SHP77 (cell line): Measurements from ENCODE around the gene SLC14A1.
"Not testable (repeated sequence)": the region's sequence is repeated elsewhere in the genome, so short reads cannot be mapped to it uniquely, and the experiment has no call there.

ENCODE experiments used
- DNase-seq, 2 experiments: peaks; one replicate each; lab custom pipeline; 2025; lab: John Stamatoyannopoulos, UW

Gene SLC14A1

DNA sequence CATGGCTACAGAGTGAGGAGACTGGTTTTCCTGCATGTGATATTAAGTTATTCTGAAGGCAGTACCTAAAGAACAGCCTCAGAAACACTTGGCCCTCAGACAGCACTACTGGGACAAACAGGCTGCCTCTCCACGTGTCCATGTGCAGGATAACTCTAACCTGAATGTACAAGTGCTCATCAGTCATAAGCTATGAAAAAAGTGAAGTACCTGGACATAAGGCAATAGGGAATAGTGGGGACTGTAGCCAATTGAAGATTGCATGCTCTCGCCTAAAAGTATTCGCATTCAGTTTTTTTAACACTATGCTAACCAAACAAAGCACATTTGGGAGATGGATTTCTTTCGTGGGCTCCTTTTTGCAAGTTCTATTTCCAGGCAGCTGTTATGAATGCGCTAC is 33.0 kb downstream of the SLC14A1 start:
- no peak for DNase-seq

DNA sequence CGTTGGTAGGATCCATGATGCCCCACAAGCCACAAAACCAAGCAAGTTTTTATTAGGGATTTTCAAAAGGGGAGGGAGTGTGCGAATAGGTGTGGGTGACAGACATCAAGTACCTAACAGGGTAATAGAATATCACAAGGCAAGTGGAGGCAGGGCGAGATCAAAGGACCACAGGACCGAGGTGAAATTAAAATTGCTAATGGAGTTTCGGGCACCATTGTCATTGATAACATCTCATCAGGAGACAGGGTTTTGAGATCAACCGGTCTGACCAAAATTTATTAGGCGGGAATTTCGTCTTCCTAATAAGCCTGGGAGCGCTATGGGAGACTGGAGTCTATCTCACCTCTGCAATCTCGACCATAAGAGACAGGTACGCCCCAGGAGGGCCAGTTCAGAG is 33.7 kb downstream of the SLC14A1 start:
- DNase-seq = not testable (repeated sequence)

DNA sequence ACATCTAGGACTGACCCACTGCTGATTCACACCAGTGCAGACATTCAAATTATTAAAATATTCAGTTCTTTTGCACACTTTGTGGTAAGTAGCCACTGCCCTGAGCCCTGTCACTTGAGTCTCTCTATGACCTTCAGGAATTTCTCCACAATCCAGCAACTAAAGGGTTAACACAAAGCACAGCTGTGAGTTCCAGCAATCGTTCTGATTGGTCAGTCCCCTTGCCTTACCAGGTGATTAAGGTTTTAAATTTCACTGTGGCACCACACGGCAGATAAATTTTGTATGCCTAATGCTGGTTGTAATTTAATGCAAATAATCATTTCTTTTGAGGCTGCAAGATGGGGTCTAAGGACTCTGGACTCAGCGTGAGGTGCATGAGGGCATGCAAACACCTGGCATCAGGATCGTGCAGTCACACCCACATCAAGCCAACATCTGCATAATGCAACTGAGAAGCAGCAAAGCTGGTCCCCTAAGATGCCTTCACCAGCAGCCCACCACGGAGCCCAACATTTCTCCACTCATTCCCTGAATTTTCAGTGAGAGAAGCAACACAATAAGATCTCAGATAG is 36.6 kb downstream of the SLC14A1 start:
- DNase-seq = no peak

DNA sequence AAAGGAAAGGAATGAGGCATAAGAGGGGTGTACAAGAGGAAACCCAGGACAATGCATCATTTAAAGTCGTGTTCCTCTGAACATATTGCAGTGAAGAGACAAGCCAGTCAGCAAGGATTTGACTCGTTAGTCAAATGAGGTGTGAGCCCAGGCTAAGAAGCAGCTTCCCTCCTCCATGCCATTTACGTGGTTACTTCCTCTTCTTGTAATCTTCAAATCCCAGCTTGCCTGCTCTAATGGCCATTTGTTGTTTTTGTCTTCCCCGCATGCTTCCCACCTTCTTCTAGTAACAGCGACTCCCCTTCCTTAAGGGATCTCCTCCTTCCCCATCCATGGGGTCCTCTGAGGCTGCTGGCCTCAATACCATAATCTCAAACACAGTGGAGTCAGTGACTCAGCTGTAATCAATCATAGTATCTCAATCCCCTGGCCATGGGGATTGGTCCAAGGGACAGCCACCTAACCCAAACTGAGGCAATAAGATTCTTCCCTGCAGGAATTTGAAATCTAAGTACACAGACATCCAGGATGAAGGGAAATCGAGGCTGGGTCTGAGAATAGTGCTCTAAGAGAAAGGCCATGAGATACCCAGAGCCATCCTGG is 37.6 kb downstream of the SLC14A1 start:
- no peak for DNase-seq

DNA sequence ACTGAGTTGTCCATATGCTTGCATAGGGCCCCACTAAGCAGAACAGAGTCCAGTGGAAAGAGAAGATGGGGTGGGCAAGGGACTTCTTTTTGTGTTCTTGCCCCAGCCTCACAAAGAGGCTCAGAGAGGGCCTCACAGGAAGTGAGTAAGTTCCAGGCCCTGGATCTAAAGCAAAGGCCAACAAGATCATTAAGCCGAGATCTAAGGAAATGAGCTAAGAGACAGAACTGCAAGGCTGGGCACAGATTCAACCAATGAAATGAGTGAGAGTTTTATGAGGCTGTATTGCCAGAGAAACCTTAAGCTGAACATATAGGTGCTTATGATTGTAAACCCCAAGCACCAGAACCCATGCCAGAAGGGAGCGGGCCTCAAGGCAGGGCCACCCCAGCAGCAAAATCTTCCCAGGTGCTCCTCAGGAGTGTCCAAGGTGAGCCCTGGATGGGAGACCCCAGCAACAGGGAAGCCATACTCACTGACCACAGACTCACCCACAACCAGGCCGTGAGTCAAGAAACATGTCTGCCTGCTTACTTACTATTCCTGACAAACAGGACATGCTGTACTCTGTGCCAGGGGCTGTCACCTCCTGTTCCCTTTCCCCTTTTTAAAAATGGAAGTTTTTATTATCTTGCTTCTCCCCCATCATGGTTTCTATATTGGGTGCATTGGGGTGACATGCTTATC is 40.2 kb downstream of the SLC14A1 start:
- DNase-seq = no peak

DNA sequence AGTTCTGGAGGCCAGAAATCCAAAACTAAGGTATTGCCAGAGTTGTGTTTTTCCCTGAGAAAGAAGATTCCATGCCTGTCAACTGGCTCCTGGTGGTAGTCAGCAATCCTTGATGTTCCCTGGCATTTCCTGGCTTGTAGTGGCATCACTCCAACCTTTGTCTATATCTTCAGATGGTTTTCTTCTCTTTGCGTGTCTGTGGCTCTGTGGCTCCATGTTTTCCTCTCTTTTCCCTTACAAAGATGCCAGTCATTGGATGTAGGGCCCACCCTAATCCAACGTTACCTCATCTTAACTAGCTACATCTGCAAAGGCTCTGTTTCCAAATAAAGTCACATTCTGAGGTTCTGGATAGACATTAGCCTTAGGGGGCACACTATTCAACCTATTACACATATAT is 41.8 kb downstream of the SLC14A1 start:
- DNase-seq = no peak

DNA sequence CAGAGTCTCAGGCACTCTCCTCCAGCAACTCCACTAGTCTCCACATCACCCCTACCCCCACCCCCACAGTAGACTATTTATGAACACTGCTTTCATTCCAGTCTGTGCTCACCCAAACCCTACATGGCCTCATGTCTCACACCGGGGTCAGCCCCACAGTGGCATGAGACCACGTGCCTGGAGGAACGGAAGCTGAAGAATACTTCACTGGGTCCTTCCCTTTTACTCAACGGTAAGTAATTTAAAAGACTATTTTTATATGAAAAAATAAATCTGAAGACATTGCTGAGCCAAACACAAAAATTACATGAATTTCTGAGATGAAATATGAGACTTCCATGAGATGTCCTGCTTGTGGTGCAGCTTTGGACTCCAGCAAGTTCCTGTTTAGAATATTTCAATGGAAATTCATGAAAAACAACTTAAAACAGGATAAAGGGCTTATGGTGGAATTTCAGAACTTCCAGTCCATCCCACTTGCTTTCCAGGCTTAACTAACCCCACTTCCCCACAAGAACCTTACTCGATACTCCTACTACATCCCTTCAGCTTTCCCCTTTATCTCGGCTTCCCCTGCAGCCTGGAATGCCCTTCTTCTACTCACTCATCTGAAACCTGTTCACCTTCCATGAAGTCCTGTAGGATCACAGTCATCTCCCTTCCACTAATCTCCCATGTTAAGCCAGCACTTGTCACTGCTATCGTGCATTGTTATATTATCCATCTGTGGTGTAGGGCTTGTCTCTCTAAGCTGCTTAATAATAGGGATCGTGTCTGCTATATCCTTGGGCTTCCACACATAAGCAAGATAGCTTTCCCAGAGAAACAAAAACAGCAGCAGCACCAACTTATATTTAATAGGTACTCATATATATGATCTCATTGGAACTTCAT is 47.9 kb downstream of the SLC14A1 start:
- DNase-seq = no peak

DNA sequence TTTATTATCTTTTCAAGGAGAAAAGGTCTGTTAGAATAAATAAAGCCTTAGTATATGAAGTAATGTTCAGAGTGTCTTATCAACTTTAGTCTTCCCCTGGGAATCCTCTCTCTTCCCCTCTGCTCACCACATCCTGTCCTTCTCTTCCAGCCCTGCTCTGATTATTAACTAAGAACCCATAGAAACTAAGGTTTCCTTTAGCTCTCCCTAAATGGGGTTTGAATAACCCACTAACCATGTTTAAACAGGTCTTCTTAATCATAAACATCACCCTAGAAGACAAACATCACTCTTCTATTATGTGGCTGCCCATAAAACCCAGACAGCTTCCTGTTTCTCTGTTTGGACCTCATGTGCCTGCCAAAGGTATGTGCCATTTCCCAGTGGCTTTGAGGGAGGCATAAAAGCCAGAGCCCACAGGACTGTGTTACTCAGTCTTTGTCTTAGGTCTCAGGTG is 50.1 kb downstream of the SLC14A1 start:
- no peak for DNase-seq

DNA sequence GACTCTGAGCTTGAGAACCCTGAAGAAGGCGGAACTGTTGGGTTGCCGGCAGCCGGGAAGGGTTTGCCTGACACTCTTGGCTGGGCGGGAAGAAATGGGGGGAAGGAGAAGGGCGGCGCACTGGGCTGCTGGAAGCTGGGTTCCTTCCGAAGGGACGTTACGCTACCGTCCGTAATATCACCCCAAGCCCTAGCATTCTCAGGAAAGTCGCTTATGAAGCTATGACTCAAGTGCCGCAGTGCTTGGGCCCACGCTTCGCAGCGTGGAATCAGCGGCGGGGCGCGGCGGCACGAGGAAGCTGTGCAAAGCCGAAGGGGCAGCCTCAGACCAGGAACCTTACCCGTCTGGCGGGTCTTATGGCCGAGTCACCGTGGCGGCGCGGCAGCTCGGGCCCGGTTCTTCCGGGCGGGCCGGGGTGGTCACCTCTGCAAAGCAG is 51.3 kb downstream of the SLC14A1 start:
- no peak for DNase-seq

DNA sequence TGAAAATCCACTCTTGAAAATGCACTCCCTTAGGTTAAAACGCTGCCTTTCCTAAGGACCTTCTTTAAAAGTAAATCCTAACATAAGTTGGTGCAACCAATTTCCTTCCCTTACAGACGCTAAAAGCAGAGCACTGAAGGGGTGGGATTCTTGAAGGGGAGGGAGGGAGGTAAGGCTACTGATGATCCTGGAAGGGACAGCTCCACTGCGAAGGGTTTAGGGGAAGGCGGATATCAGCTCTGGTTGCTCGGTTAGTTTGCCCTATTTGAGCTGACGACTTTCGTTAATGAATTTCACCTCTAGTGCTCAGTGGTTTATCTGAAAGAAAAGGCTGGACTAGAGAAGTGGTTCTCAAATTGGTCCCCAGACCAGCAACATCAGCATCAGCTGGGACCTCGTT is 51.8 kb downstream of the SLC14A1 start:
- no peak for DNase-seq

DNA sequence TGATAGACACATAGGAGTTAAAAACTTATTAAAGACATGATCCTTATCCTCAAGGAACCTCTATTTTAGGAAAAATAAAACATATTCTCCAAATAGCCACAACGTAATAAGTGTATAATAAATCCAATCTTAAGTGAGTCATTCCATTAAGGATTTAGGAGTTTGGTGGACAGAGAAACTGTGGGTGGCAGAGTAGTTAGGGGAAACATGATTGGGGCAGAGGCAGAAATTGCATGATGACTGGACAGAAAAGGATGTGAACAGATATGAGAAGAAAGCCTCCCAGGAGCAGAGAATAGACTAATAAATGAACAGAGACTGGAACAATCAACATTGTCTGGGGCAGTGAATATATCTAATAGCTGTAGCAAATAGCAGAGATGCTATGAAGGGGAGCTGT is 53.4 kb downstream of the SLC14A1 start:
- DNase-seq = no peak

DNA sequence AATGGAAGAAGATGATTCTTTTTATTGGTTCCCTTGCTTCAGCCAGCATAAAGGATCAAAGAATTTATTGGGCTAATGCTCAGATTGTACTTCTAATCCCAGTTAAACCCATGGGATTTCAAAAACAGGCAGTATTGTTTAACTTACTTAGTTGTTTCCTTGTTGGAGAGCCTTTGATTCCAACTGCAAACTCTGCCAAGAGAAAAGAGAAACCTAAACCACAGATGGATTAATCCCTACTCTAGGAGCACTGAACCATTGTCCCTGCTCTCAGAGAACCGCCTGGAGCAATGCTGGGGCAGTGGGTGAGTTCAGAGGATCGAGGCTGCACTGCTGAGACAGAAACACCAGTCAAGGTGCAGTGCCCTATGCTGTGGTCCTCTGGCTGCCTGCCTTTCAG is 56.6 kb downstream of the SLC14A1 start:
- DNase-seq = no peak

DNA sequence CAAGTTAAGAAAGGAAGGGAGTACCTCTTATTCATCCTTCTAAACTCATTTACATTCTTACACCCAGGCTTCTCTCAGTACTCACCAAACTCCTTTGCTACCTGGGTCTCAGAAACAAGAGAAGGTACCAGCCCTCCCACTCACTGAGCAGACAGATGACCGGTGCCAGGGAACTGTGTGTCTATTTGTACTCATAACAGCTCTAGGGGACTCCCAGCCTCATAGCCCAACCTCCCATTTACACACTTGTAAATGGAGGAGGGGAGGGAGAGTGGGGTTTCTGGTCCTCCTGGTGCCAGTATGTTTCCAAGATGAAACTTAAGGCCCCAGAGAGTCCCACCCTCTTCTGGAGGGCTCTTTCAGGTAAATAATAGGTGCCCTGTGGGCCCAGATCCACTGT is 58.7 kb downstream of the SLC14A1 start:
- no peak for DNase-seq

DNA sequence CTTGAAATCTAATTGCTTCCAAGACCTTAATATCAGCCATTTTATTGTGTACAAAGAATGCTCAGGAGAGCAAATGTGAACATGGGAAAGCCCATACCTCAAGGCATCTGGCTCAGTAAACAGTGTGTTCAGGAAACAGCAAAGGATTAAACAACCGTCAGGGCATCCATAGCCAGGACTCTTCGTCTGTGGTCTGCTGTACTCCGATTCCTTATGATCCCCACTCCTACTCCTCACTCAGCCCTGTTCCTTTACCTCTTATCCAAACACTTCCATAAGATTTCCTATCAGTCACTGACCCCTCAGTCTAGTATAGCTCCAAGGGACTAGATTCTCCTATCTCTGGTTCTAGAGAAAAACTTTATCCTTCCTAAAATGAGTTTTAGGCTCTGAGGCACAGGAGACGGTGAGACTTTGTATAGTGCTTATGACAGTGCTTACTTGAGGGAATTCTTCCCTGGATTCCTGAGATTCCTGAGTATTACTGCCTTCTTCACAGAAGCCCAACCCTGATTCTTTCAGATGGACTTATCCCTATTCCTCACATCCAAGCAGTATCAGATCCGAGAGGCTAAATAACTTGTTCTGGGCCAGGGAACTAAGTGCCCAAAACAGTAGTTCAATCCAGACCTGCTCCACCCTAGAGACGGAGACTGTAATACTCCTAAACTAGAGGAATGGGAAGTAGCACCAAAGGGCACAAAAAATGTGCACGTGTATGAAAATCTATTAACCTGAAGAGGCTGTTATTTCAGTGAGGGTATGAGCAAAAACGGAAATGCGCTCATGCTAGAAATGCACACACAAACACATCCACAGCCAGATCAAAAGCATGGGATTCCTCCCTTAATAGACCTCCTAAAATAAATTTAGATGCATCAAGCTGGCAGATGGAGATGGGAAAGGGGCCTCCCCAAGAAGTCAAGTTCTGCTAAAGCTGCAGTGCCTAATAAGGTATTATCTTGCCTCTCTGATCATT is 59.4 kb downstream of the SLC14A1 start:
- no peak for DNase-seq

DNA sequence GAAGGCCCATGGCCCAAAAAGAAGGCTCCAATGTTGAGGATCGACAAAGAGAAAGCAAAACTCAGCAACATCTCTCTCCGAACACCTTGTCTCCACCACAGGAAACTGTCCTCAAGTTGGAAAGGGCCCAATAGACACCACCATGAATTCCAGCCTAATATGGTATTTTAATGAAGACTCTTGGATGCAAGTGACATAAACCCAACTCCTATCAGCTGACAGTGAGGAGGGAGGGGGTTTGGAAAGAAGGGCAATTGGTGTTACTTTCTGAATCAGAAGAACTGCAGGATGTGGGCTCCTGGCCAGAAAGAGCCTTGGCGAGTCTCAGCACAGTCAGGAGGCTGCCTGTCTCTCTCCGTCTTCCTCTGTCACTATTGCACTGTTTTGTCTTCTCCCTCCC is 61.2 kb downstream of the SLC14A1 start:
- no peak for DNase-seq

DNA sequence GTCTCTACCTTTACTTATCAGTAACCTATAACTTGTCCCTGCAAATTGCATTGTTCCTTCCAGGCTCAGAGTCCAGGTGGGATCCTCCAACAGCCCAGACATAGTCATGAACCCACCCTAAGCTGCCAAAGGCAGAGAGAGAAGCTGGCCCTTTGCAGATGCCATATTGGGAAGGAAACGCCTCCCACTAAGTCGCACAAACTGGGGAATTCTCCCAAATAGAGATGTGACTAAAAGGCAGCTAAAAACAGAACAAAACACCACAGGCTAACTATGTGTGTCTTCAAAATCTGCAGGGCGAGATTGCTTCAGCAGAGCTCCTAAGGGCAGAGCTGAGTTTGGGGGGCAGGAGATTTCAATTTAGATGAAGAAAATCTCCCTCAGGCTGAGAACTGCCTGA is 63.0 kb downstream of the SLC14A1 start:
- no peak for DNase-seq

DNA sequence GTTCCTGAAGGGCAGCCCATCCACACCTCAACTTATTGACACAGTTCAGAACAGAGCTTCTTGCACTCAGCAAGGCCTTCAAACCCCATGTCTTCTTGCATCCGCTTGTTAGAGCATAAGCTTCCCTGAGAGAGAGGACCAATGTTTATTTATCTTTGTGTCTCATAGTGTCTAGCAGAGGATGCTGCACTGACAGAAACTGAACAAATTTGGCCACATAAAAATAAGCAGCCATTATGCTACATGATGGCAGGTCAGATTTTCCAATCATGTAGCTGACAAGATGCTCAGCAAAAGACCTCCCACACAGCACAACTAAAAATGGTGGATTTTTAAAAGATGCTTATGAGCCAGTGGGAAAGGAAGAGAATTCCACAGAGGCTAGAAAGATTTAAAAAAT is 63.4 kb downstream of the SLC14A1 start:
- no peak for DNase-seq

DNA sequence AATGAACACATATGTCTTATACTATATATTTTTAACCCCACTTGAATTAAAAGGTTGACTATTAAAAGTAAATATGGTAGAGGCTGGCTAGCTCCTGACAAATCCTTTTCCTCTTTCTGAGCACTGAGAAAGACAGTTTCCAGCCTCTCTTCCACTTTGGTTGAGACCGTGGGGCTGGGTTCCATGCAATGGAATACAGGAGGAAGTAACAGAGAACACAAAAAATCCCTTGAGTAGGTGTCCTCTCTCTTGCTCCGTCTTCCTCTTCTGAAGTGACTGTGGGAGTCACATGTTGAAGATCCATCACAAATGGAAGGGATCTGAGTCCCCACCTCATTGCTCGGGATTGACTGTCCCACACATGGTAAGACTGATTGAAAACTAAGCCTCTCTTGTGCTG is 64.9 kb downstream of the SLC14A1 start:
- no peak for DNase-seq

DNA sequence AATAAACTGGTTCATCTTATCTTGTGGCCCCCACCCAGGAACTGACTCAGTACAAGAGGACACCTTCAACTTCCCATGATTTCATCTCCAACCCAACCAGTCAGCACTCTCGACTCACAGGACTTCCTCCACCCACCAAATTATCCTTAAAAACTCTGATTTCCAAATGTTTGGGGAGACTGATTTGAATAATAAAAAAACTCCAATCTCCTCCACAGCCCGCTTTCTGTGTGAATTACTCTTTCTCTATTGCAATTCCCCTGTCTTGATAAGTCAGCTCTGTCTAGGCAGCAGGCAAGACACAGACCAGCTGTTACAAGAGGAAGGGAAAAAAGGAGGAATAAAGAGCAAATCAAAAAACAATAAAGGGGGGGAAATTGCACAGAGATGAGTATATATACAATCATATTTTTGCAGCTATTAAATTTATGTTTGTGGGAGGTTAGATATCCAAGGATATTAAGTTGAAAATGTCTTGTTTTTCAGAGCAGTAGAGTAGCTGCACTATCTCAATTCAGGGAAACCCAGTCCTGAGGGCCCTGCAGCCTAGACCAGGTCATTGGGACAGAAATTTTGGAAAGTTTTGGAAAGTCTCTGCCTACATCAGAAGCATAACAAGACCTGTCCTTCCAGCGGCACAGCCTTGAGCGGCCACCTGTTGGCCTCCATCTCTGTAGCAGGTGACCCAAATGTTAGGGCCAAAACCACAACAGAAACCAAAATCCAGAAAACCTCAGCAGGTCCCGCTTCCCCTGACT is 68.7 kb downstream of the SLC14A1 start:
- DNase-seq = no peak

DNA sequence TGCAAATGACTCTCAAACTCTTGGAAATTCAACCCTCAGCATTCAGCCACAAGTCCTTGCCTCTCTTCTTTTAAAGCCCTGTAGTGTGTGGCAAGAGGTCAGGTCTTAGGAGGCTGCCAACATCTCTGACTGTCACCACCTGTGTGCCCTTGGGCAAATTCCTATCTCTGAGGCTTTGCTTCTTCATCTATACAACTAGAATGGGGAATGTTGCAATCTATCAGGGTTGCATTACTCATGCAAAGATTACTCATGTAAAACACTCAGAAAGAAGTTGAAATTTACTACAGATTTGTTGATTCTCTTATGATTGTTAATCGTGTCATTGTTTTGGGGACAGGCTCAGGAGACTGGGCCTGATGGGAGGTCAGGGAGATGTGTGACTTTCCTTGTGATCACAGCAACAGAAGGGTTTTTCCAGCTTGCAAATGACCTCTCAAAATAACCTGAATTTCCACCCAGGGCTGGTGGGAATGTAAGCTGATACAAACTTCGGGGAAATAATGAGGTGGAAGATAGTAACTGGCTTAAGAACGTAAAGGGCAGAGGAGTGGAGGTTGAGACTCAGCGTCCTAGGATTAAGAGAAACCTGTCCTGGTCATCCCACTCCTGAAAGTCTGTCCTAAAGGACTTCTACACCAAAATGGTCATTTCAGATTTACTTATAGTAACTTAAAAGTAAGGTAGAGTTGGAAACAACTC is 69.4 kb downstream of the SLC14A1 start:
- DNase-seq = no peak
